ENCODE data around the gene CDH26.

CDH26 gene

GRCh38 chr20:60013296-60014139 lies 55.3 kb downstream of the CDH26 start:
- Histone ChIP-seq H3K9me3 (replicated peaks; ENCODE audit: insufficient read depth, low read length) (no peaks in the 10 kb centered on the region), H4K20me1 (ENCODE audit: insufficient read depth, low read length) (no peaks in the 10 kb centered on the region), H2AFZ (ENCODE audit: low read length) (no peak overlapping the region), H3K4me2 (ENCODE audit: low read depth, low read length) (no peak overlapping the region), H3K4me1 (ENCODE audit: low read length) (no peaks in the 10 kb centered on the region), H3K4me3 (ENCODE audit: low read length) (no peak overlapping the region), H3K79me2 (ENCODE audit: low read length) (no peaks in the 10 kb centered on the region), H3F3A (ENCODE audit: insufficient read depth, low read length) (no peaks in the 10 kb centered on the region), H3K9ac (ENCODE audit: low read length) (no peak overlapping the region), H3K36me3 (replicated peaks; ENCODE audit: insufficient read depth, low read length) (no peaks in the 10 kb centered on the region), H3K27me3 (replicated peaks; ENCODE audit: insufficient read depth, low read length) (no peaks in the 10 kb centered on the region), H3K9me2 (replicated peaks; ENCODE audit: insufficient read depth, low read length) (no peaks in the 10 kb centered on the region), H3K27ac (ENCODE audit: low read length) (no peak overlapping the region)
- no peak for DNase-seq
- TF ChIP-seq EZH2 (optimal IDR thresholded peaks at IDR 0.05; ENCODE audit: low read depth, low read length), result no peak
- TF ChIP-seq, protein P1, sequence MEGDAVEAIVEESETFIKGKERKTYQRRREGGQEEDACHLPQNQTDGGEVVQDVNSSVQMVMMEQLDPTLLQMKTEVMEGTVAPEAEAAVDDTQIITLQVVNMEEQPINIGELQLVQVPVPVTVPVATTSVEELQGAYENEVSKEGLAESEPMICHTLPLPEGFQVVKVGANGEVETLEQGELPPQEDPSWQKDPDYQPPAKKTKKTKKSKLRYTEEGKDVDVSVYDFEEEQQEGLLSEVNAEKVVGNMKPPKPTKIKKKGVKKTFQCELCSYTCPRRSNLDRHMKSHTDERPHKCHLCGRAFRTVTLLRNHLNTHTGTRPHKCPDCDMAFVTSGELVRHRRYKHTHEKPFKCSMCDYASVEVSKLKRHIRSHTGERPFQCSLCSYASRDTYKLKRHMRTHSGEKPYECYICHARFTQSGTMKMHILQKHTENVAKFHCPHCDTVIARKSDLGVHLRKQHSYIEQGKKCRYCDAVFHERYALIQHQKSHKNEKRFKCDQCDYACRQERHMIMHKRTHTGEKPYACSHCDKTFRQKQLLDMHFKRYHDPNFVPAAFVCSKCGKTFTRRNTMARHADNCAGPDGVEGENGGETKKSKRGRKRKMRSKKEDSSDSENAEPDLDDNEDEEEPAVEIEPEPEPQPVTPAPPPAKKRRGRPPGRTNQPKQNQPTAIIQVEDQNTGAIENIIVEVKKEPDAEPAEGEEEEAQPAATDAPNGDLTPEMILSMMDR (IDR thresholded peaks at IDR 0.05; ENCODE audit: low read length), result no peak
- TF ChIP-seq EZH2phosphoT487 (IDR thresholded peaks at IDR 0.05; ENCODE audit: low read length), result no peak

DNA sequence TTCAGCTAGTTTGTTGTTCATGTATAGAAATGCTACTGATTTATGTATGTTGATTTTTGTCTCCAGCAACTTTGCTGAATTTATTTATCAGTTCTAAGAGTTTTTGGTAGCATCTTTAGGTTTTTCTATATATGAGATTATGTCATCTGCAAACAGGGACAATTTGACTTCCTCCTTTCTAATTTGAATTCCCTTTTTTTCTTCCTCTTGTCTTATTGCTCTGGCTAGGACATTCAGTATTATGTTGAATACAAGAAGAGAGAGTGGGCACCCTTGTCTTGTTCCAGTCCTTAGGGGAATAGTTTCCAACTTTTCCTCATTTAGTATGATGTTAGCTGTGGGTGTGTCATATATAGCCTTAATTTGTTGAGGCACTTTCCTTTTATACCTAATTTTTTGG lies 58.2 kb downstream of the CDH26 start:
- Histone ChIP-seq H2AFZ (ENCODE audit: low read length) (no peak overlapping the region), H3K4me2 (ENCODE audit: low read depth, low read length) (no peak overlapping the region), H3F3A (ENCODE audit: insufficient read depth, low read length) (no peaks in the 10 kb centered on the region), H3K9me3 (replicated peaks; ENCODE audit: insufficient read depth, low read length) (no peaks in the 10 kb centered on the region), H3K27me3 (replicated peaks; ENCODE audit: insufficient read depth, low read length) (no peaks in the 10 kb centered on the region), H3K4me3 (ENCODE audit: low read length) (no peak overlapping the region), H3K79me2 (ENCODE audit: low read length) (no peaks in the 10 kb centered on the region), H4K20me1 (ENCODE audit: insufficient read depth, low read length) (no peaks in the 10 kb centered on the region), H3K4me1 (ENCODE audit: low read length) (no peaks in the 10 kb centered on the region), H3K9me2 (replicated peaks; ENCODE audit: insufficient read depth, low read length) (no peaks in the 10 kb centered on the region), H3K9ac (ENCODE audit: low read length) (no peak overlapping the region), H3K27ac (ENCODE audit: low read length) (no peak overlapping the region), H3K36me3 (replicated peaks; ENCODE audit: insufficient read depth, low read length) (no peaks in the 10 kb centered on the region)
- no peak for DNase-seq
- TF ChIP-seq, protein P1 (IDR thresholded peaks at IDR 0.05; ENCODE audit: low read length), result no peak
- TF ChIP-seq EZH2phosphoT487 (IDR thresholded peaks at IDR 0.05; ENCODE audit: low read length) (no peak), EZH2 (optimal IDR thresholded peaks at IDR 0.05; ENCODE audit: low read depth, low read length) (no peak)

- no peak overlapping the region for H3K4me3 ChIP-seq (ENCODE audit: low read length)
- no peak overlapping the region for H3K9ac ChIP-seq (ENCODE audit: low read length)
- H3K79me2 ChIP-seq (ENCODE audit: low read length), result no peaks in the 10 kb centered on the region
- H3K36me3 ChIP-seq (replicated peaks; ENCODE audit: insufficient read depth, low read length), result no peaks in the 10 kb centered on the region
- no peaks in the 10 kb centered on the region for H3K27me3 ChIP-seq (replicated peaks; ENCODE audit: insufficient read depth, low read length)
- H3K27ac ChIP-seq (ENCODE audit: low read length), result no peak overlapping the region
- H3K4me1 ChIP-seq (ENCODE audit: low read length), result no peaks in the 10 kb centered on the region
- H4K20me1 ChIP-seq (ENCODE audit: insufficient read depth, low read length), result no peaks in the 10 kb centered on the region
- H2AFZ ChIP-seq (ENCODE audit: low read length), result no peak overlapping the region
- no peak overlapping the region for H3K4me2 ChIP-seq (ENCODE audit: low read depth, low read length)
- no peaks in the 10 kb centered on the region for H3F3A ChIP-seq (ENCODE audit: insufficient read depth, low read length)
- no peaks in the 10 kb centered on the region for H3K9me3 ChIP-seq (replicated peaks; ENCODE audit: insufficient read depth, low read length)
- no peaks in the 10 kb centered on the region for H3K9me2 ChIP-seq (replicated peaks; ENCODE audit: insufficient read depth, low read length)
- DNase-seq, result no peak
- TF ChIP-seq EZH2 (optimal IDR thresholded peaks at IDR 0.05; ENCODE audit: low read depth, low read length), result no peak
- TF ChIP-seq EZH2phosphoT487 (IDR thresholded peaks at IDR 0.05; ENCODE audit: low read length), result no peak
- TF ChIP-seq, protein P1 (IDR thresholded peaks at IDR 0.05; ENCODE audit: low read length), result no peak
Measured at GRCh38 chr20:60020251-60020650, 62.0 kb downstream of the CDH26 start.
